SHP77 (cell line): ENCODE results near the gene UNCX.
"Not testable (repeated sequence)": the region's sequence is repeated elsewhere in the genome, so short reads cannot be mapped to it uniquely, and the experiment has no call there.

Source experiments
- DNase-seq, 2 experiments: peaks; one replicate each; lab custom pipeline; 2025; lab: John Stamatoyannopoulos, UW

Gene UNCX

GRCh38 chr7:1257863-1258262, 25.2 kb downstream of the UNCX start:
- DNase-seq, result no peak

- no peak for DNase-seq
These were observed 27.1 kb downstream of the UNCX start for GRCh38 chr7:1259621-1260243.

GRCh38 chr7:1260244-1260635, 27.6 kb downstream of the UNCX start:
- DNase-seq, result no peak

GRCh38 chr7:1261036-1261435, 28.4 kb downstream of the UNCX start:
- not testable (repeated sequence) for DNase-seq

GRCh38 chr7:1262441-1262840, 29.8 kb downstream of the UNCX start:
- DNase-seq, result no peak

- DNase-seq, result no peak
These were observed 30.8 kb downstream of the UNCX start for GRCh38 chr7:1263391-1263951.

GRCh38 chr7:1264345-1265280, 31.9 kb downstream of the UNCX start:
- DNase-seq, result no peak

- no peak for DNase-seq
These were observed 34.6 kb downstream of the UNCX start for GRCh38 chr7:1267016-1267900.

- no peak for DNase-seq
These were observed 35.6 kb downstream of the UNCX start for GRCh38 chr7:1268076-1268815.

GRCh38 chr7:1268866-1269265, 36.2 kb downstream of the UNCX start:
- no peak for DNase-seq

- no peak for DNase-seq
These were observed 36.7 kb downstream of the UNCX start for GRCh38 chr7:1269336-1269890.

GRCh38 chr7:1270181-1270580, 37.5 kb downstream of the UNCX start:
- no peak for DNase-seq

- no peak for DNase-seq
These were observed 38.4 kb downstream of the UNCX start for GRCh38 chr7:1271046-1271445.

GRCh38 chr7:1271656-1272055, 39.0 kb downstream of the UNCX start:
- no peak for DNase-seq

GRCh38 chr7:1272136-1272535, 39.5 kb downstream of the UNCX start:
- not testable (repeated sequence) for DNase-seq

- no peak for DNase-seq
These were observed 41.6 kb downstream of the UNCX start for GRCh38 chr7:1274121-1274875.

GRCh38 chr7:1274876-1275375, 42.3 kb downstream of the UNCX start:
- DNase-seq, result no peak

- no peak for DNase-seq
These were observed 43.0 kb downstream of the UNCX start for GRCh38 chr7:1275451-1276381.

GRCh38 chr7:1276626-1277175, 44.0 kb downstream of the UNCX start:
- DNase-seq, result no peak
